BJ (cell line): Measurements from ENCODE around the gene ZNF324. TPM values are rescaled to one million over a fixed set of nuclear protein-coding genes. Genes with fewer than 3 reads are reported as not detected.

Experiments used
- CTCF ChIA-PET: fragments of 350-600 bp; formaldehyde crosslinking; extraction: SDS; loops from one replicate; lab custom pipeline; 2021; ENCODE audit warnings: antibody characterized with exemption, inconsistent platforms; lab: Yijun Ruan, JAX
- POLR2A ChIA-PET: fragments of 300-600 bp; sonication (Branson Sonifier 250); formaldehyde crosslinking; extraction: SDS; loops from one replicate; lab custom pipeline; 2021; ENCODE audit warnings: antibody characterized with exemption; lab: Charles Lee
- DNase-seq: peaks from one replicate; pipeline ENCODE4 v3.0.0-alpha.2; 2011; ENCODE audit warnings: low read depth
- H3K27me3 ChIP-seq: 2 replicates; pipeline ENCODE4 v1.6.0; 2011; ENCODE audit warnings: low read length; ENCODE audit not compliant: control insufficient read depth, insufficient read depth
- H3K36me3 ChIP-seq: 2 replicates; pipeline ENCODE4 v1.5.1; 2011; ENCODE audit warnings: low read length; ENCODE audit not compliant: control insufficient read depth, insufficient read depth
- H3K4me3 ChIP-seq: 2 replicates; pipeline ENCODE4 v1.5.1; 2011; ENCODE audit warnings: low read depth, mild to moderate bottlenecking, control low read depth, low read length
- CTCF ChIP-seq: IDR thresholded peaks from 2 replicates; pipeline ENCODE4 v1.5.1; 2011; ENCODE audit warnings: low read depth, mild to moderate bottlenecking, control low read depth, inconsistent platforms, low read length, moderate library complexity; ENCODE audit not compliant: insufficient read depth
- polyA plus RNA-seq: library from polyadenylated mRNA; depleted of rRNA; stranded (reverse); fragments of >200 nt; gene quantifications from 2 replicates; pipeline ENCODE4 v1.2.3, GENCODE V29; 2011

The ZNF324 gene
- polyA plus RNA-seq, 1 experiment = 4.4 TPM

GRCh38 chr19:58509731-58510083, 42.8 kb downstream of the ZNF324 start:
- TF ChIP-seq CTCF = no peak
- Histone ChIP-seq H3K27me3 (no peaks in the 10 kb centered on the region), H3K36me3 (no peaks in the 10 kb centered on the region), H3K4me3 (no peak overlapping the region)
- ChIA-PET POLR2A (no interaction called here), CTCF (interaction anchor here (0.7 to 2.0 kb wide), 2 partner anchors 9 to 10 kb away, joined by 3 to 6 read pairs; partner anchors contain the start of gene ZBTB45)
- DNase-seq = no peak

GRCh38 chr19:58510084-58510862, 43.4 kb downstream of the ZNF324 start:
- ChIA-PET CTCF (interaction anchor here (0.7 to 1.2 kb wide), 2 partner anchors 9 to 71 kb away, joined by 3 to 4 read pairs; no protein-coding TSS in a partner anchor), POLR2A (no interaction called here)
- H3K27me3 ChIP-seq = no peaks in the 10 kb centered on the region
- H3K36me3 ChIP-seq = no peaks in the 10 kb centered on the region
- no peak for TF ChIP-seq CTCF
- DNase-seq = no peak
- H3K4me3 ChIP-seq = no peak overlapping the region

GRCh38 chr19:58511353-58512208, 44.7 kb downstream of the ZNF324 start, which contains the start of gene SLC27A5:
Gene SLC27A5 (minus strand): TSS chr19:58511992. CDS start chr19:58511955, 37 bp downstream.
- no peak for DNase-seq
- no peak for TF ChIP-seq CTCF
- ChIA-PET POLR2A (no interaction called here), CTCF (interaction anchor here (0.7 to 1.2 kb wide), 2 partner anchors 7 to 69 kb away, joined by 3 to 4 read pairs; no protein-coding TSS in a partner anchor)
- no peaks in the 10 kb centered on the region for H3K27me3 ChIP-seq
- no peak within 1 kb of the TSS for H3K4me3 ChIP-seq
- H3K36me3 ChIP-seq = peaks cover 3% of the 10 kb centered on the region

- ChIA-PET POLR2A (no interaction called here), CTCF (interaction anchor here (1.0 to 2.3 kb wide), 6 partner anchors 9 to 71 kb away, joined by 3 to 11 read pairs (median 4); partner anchors contain the start of gene TRIM28)
- TF ChIP-seq CTCF = no peak
- H3K27me3 ChIP-seq = no peaks in the 10 kb centered on the region
- no peak for DNase-seq
- peaks cover 9% of the 10 kb centered on the region for H3K36me3 ChIP-seq
- H3K4me3 ChIP-seq = no peak overlapping the region
Measured at GRCh38 chr19:58513213-58513693, 46.4 kb downstream of the ZNF324 start.
